AG08395 (cell line): ENCODE measurements around the gene COX17.

Experiments used
- DNase-seq: peaks from one replicate; pipeline ENCODE4 v3.0.0; 2012; ENCODE audit warnings: mixed read lengths, low spot score

COX17 gene

GRCh38 chr3:119673875-119674274, 3.3 kb downstream of the COX17 start:
- DNase-seq: no peak

GRCh38 chr3:119672776-119673175, 4.4 kb downstream of the COX17 start:
- DNase-seq: no peak

GRCh38 chr3:119669906-119670570, 7.2 kb downstream of the COX17 start:
- no peak for DNase-seq

DNA sequence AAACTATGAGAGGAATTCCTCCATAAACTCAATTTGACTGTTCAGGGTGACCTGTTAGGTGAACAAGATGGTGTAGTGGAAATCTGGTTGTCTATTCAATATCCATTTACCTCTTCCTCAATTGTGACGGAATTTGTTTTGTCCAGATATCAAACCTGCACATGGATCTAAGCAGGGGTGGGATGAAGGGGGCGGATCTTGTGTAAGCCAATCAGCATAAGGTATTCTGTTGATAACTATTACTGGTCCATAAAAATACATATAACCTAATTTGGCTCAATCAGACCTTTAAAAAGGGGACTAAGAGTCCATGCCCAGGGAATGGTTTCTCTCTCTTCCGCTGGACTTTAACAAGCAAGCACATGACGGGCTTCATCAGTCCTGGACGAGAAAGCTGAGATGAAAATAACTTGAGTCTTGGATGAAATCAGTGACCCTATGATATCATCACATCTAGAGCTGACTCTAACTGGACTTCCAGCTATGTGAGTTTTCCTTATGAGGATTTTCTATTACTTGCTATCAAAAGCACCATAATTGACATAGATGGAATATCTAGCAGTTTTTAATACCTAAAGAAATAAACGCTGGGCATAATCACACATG, 11.1 kb downstream of the COX17 start:
- DNase-seq: no peak

- DNase-seq: no peak
These were observed 12.3 kb downstream of the COX17 start for GRCh38 chr3:119664850-119665379.

- DNase-seq: no peak
These were observed 12.8 kb downstream of the COX17 start for GRCh38 chr3:119664370-119664769.

- DNase-seq: peak; percentile 24
These were observed 13.3 kb downstream of the COX17 start for GRCh38 chr3:119663885-119664284.

- peak; percentile 38 for DNase-seq
These were observed 14.4 kb downstream of the COX17 start for GRCh38 chr3:119662604-119663373.

GRCh38 chr3:119660474-119661440, 16.4 kb downstream of the COX17 start, which contains the start of gene POPDC2:
POPDC2 (minus strand) TSS chr3:119660589; CDS start chr3:119660423, 166 bp downstream.
- DNase-seq: peak; percentile 21

- DNase-seq: no peak
These were observed 17.5 kb downstream of the COX17 start for GRCh38 chr3:119659606-119660291.

- DNase-seq: no peak
These were observed 18.2 kb downstream of the COX17 start for GRCh38 chr3:119658994-119659393.

- no peak for DNase-seq
These were observed 19.1 kb downstream of the COX17 start for GRCh38 chr3:119657887-119658702.

GRCh38 chr3:119653876-119654275, 23.3 kb downstream of the COX17 start:
- no peak for DNase-seq

DNA sequence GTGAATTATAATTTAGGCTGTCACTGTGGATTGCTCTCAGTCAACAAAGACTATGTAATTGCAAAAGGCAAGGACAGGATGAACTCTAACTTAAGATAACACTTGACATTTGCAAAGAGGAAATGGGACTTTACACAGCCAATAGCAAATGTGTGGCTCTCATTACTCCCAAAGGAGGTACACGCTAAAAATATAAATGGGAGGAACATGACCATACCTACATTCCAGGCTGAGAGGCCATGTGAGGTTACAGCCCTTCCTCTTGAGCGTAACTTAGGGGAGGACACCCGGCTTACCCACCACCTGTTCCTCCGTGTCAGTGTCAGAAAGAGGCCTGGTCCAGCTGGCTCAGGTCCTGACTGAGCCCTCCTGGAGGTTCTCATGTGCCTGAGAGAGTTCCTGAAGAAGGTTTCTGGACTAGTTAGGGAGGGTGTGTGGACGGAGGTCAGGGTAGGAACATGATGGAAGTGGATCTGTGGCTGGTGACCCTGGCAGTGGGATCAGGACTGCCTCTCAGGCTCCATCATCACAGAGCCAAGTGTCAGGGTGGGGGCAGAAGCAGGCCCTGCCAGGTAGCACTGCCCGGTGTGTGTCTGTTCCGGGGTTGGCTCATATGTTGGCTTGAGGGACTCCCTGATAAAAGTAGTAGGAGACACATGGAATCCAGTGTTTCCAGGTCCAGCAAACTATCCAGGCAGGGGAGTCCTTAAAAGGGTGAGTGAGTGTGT, 24.7 kb downstream of the COX17 start:
- DNase-seq: no peak

GRCh38 chr3:119649761-119650160, 27.4 kb downstream of the COX17 start:
- DNase-seq: no peak

DNA sequence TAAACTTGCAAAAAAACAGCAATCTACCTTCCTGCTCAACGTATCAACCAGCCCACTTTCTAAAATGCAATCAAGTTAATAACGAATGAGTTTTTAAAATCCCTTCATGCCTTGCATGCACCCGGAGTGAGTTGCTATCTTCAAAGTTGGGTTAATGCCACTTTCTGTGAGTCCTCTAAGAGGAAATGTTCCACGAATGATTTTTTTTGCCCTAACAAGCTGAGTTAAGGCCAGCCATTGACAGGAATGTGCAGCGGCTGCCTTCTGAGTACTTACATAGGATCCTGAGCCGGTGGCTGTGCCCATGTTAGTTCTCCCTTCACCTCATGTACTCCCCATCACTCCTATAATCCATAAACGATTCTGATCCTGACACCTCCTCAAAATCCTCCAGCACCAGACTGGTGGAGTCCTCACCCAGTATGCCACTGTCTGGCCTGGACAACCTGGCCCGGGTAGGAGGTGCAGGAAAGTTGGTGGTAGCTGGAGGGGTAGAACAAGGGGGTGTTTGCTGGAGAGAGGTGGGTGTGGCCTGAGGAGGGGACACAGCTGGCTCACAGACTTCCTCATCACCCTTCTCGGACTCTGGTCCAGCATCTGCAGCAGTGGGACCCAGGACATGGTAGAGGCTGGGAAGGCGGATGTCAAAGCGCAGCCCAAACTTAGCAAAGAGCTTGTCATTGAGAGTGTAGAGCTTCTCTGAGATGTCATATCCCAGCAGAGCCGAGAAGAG, 29.2 kb downstream of the COX17 start:
- DNase-seq: peak; percentile 34

- DNase-seq: no peak
These were observed 30.0 kb downstream of the COX17 start for GRCh38 chr3:119647171-119647570.

- DNase-seq: no peak
These were observed 31.4 kb downstream of the COX17 start for GRCh38 chr3:119645813-119646212.

DNA sequence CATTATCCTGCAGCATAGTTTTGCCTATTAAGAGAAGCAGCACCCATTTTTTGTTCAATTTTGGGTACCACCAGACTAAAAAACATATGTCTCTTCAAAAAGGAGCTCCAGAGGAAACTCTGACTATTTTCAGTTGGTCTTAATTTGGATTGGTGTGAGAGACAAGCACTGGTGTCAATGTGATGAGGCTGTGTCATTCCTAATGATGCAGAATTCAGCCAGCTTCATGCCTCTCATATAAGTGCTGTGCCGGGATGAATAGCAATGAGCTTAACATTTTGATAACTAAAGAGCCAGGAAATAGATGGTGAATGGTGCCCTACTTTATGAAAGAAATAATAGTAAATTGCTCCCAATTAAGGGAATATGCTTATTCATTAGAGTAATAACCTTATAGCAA, 32.7 kb downstream of the COX17 start:
- DNase-seq: no peak
